GM18507 (cell line): ENCODE results near the gene PSD2.

ENCODE experiments used
- DNase-seq: peaks from one replicate; pipeline ENCODE4 v3.0.0; 2011; ENCODE audit warnings: low read depth; ENCODE audit not compliant: insufficient read length; ENCODE audit errors: extremely low spot score
- FAIRE-seq: peaks from 2 replicates; lab custom pipeline; 2011; peaks lifted over from hg19 to GRCh38; lab: Jason Lieb, UNC

PSD2 gene

GRCh38 chr5:139795074-139796001 is at the start of gene PSD2:
Gene PSD2, plus strand, starts transcription at chr5:139795808. Its CDS starts 13,633 bp downstream, at chr5:139809441.
- no peak for DNase-seq

DNA sequence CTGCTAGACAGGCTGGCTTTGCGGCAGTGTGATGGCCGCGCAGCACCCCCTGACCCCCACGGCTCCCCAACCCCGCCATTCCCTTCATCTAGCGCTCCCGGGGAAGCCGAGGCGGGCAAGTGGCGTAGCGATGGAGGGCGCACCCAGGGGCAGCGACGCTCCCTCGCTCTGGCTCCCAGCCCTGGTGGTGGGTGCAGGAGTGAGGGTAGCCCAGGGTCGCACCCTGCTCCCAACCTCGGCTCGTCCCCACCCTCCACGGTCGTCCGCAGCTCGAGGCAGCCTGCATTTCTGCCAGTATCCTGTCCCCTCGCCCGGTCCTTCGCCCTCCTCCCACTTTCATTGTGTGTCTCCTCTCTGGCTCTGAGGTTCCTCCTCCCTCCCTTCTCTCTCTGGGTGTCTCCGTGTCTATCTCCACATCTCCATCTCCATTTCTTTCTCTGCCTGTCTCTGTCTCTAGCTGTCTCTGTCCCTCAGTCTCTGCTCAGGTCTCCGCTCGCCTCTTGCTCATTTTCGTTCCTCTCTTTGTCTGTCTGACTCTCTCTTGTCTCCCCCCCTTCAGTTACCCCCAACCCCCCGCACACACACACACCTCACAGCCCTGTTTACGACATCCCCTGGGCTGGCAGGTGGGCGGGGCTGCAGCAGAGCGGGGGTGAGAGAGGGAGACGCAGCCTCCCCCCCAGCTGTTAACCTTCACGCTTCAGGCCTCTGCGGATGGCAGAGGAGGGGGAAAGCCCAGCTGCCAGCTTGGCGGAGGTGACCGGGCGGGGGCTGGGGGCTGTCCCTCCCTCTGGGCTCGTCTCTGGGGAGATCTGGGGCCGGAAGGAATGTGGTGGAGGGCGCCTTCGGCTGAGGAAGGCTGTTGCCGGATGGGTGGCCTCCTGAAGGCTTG is 48.7 kb upstream of the PSD2 start:
- DNase-seq (peak; percentile 51), FAIRE-seq (peak; percentile 85)

More at GRCh38 chr5:139795074-139796001, at the start of gene PSD2:
- FAIRE-seq: no peak

GRCh38 chr5:139747583-139748504 is 47.8 kb upstream of the PSD2 start:
- peak; percentile 79 for FAIRE-seq

GRCh38 chr5:139748505-139748826 is 47.1 kb upstream of the PSD2 start:
- no peak for DNase-seq
- no peak for FAIRE-seq

More at GRCh38 chr5:139747583-139748504, 47.8 kb upstream of the PSD2 start:
- no peak for DNase-seq

- FAIRE-seq: no peak
- no peak for DNase-seq
Observed at GRCh38 chr5:139749242-139749641, 46.4 kb upstream of the PSD2 start.

DNA sequence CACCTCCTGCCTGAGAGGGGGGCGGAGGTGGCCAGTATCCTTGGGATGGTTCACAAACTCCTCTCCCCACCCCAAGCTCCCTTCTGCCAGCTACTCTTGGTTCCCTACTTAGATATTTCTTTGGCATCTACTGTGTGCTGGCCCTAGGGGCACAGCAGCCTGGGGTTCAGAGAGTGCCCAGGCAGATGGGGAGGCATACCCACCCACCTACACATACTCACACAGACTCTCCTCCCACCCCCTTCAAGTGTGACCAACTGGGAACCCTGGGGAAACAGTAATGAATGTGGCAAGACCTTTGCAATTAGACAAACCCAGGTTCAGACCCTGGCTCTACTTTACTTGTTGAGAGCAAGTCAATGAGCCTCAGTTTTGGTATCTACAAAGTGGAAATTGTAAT is 44.4 kb upstream of the PSD2 start:
- no peak for DNase-seq
- no peak for FAIRE-seq

DNA sequence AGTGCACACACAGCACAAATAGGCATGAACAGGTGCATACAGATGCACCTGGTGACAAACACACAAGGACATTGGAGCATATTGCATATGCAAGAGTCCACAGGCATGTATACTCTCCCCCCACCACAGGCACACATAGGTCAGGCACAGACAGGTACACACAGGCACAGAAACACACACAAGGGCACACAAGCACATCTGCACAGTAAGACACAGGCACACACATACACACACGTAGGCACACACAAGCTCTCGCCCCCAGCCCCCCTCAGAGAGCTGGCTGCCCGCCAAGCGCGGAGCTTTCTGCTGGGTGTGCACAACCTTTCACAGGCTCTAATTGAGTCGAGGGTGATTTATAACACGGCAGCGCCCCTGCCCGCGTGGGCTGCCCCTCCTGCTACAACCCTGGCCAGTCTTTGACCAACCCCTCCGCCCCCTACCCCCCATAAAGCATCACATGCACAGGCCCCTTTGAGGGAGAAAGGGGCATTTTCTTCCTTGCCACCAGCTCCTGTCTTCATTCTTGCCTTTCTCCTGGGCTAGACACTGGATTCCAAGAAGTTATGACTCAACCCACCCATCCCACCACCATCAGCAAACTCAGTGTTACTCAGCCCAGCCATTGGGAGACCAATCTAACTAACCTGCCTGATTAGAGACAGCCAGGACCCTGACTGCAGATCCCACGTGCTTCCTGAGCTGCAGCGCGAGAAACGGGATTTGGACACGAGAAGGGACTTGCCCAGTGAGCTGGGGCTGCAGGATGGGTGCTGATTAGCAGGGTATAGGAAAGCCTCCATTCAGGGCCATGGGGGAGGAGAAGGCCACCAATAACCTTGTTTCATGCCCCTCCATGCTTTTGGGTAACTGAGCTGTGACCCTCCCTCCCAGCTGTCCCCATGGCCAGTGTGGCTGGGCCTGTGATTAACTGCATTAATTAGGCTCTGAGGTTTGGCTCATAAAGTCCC is 42.8 kb upstream of the PSD2 start:
- FAIRE-seq: no peak

DNA sequence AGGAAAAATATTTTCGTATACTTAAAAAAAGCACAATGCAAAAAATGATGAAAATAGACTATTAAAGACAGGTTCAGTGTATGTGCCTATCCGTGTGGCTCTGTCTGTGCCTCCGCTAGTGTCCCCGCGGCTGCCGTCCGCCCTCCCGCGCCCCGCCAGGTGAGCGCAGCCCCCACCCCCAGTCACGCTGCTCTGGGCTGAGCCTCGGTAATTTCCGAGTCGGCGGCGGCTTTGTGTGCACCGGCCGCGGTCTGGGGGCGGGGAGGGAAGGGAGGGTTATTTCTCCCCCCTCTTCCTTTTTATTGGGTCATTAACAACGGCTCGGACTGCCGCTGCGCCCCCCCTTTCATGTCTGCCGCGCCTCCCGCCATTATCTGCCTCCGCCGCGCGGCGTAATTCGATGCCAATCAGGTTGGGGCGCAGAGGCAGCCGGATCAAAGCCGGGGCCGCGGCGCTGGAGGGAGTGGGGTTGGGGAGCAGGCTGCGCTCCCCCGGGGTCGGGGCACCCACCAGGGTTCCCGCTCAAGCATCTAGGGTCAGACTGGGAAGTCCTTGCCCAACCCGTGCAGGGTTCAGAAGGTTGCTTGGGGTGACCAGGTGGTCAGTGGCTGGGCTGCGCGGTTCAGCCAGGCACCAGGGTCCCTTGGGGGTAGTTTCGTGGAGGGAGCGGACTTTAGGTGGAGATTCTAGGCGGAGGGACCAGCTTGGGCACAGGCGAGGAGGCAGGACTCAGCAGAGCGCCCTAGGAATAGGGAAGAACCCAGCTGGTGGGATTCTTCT is 39.5 kb upstream of the PSD2 start:
- no peak for DNase-seq
- FAIRE-seq: no peak

More for the DNA sequence above, 42.8 kb upstream of the PSD2 start:
- no peak for DNase-seq

GRCh38 chr5:139756971-139757370 is 38.6 kb upstream of the PSD2 start:
- DNase-seq (no peak), FAIRE-seq (no peak)

- FAIRE-seq (no peak), DNase-seq (no peak)
Observed at GRCh38 chr5:139757727-139758509, 37.7 kb upstream of the PSD2 start.

DNA sequence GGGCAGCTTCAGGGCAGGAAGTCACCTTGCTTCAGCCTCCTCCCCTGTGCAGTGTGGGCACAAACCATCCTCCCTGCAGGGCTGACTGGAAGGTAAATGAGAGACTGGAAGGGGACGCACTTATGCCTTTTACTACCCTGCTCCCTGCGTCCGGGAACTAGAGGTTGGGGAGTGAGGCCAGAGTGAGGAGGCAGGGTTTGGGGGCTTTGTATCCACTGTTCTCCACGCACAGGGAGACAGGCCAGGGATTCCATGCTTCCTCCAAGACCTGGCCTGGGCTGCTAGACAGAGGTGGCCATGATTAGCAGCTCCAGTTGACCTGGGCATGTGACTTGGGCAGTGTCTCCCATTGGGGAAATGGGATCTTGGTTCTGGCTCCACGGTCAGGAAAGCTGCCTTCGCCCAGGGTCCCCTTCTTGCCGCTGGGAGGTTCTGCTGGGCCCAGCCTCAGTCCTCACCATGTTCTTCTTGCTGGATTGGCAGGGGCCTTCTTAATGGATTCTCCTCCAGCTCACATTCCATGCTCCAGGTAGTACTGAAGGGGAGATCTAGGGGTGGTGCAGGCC is 37.0 kb upstream of the PSD2 start:
- FAIRE-seq: no peak
- no peak for DNase-seq

GRCh38 chr5:139759219-139759721 is 36.3 kb upstream of the PSD2 start:
- DNase-seq: no peak
- FAIRE-seq: no peak

- DNase-seq (no peak), FAIRE-seq (no peak)
Observed at GRCh38 chr5:139760066-139761056, 35.2 kb upstream of the PSD2 start.

GRCh38 chr5:139761057-139761450 is 34.6 kb upstream of the PSD2 start:
- DNase-seq (no peak), FAIRE-seq (no peak)

GRCh38 chr5:139761501-139761900 is 34.1 kb upstream of the PSD2 start:
- DNase-seq: no peak
- no peak for FAIRE-seq
